Measurements from ENCODE around the gene EPHB1. TPM values are rescaled to one million over a fixed set of nuclear protein-coding genes. Genes with fewer than 3 reads are reported as not detected.

EPHB1 gene
- total RNA-seq, 1 experiment from 2014 or later, result 2.5 TPM

DNA sequence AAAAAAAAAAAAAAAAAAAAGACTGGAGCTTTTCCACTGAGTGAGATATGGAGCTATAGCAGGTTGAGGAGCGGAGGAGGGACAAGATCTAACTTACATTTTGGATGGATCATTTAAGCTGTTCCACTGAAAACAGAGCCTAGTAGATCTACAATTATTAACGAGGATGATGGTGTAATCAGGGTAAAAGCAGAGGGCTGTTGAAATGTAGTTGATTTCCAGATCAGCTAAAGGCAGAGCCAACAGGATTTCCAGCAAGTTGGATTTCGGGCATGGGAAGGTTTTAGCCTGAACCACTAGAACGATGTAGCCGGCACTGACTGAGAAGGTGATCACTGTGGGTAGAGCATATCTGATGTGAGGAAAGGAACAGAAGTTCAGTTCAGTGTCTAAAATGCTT is 360.7 kb downstream of the EPHB1 start:
- H3K36me3 ChIP-seq, result no peaks in the 10 kb centered on the region
- H3K9me3 ChIP-seq (replicated peaks), result no peaks in the 10 kb centered on the region
- no peak for DNase-seq
- no peaks in the 10 kb centered on the region for H3K27me3 ChIP-seq
- H3K4me1 ChIP-seq, result no peaks in the 10 kb centered on the region
- H3K4me3 ChIP-seq, result no peak overlapping the region
- H3K27ac ChIP-seq, result no peak overlapping the region

DNA sequence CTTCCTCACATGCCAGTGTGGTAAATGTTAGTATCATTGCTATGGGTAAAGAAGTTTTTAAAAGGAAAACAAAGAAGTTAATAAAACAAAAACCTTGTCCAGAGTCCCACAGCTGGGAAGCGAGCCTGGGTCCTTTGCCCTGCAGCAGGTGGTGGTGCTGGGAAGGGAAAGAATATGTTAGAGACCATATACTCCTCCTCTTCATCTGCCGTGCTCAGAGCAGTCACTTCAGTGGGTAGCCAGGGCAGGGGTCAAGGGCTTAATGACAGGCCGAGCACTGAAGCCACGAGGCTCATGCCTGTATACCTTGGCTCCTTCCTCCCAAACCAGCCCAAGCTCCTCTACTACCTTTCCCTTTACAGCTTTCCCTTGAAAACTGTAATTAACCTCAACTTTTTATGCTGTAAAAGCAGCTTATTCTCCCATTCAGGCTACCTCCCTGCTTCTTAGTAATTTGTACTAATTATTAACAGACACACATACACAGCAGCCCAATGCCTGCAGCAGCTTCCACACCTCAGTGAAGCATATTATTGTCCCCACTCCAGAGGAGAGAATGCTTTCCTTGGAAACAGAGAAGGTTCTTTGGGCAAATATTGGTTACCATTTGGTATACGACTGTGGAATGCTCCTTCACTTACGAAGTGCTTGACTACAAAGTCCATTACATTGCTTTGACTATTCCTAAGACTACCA is 362.1 kb downstream of the EPHB1 start:
- Histone ChIP-seq H3K27ac (no peak overlapping the region), H3K4me1 (no peaks in the 10 kb centered on the region), H3K9me3 (replicated peaks) (no peaks in the 10 kb centered on the region), H3K4me3 (no peak overlapping the region), H3K27me3 (no peaks in the 10 kb centered on the region), H3K36me3 (no peaks in the 10 kb centered on the region)
- DNase-seq, result no peak

DNA sequence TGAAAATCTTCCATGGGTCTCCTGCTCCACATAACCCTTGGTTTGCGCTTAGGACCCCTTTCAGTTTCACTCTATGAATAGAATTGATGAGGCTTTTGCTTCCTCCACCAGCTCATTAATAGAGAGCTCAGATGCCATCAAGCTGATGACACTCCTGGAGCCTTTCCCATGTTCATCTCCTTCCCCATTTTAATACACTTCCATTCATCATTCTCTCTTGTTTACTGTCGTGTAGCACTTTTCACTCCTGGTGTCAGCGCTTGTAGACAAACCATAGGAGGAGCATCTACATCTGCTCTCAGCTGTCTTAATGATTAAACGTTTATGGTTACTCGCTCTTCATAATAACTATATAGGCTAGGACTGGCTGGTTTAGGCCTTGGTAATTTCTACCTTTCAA is 363.5 kb downstream of the EPHB1 start:
- H3K27me3 ChIP-seq, result no peaks in the 10 kb centered on the region
- DNase-seq, result no peak
- H3K27ac ChIP-seq, result no peak overlapping the region
- H3K4me1 ChIP-seq, result no peaks in the 10 kb centered on the region
- H3K4me3 ChIP-seq, result no peak overlapping the region
- no peaks in the 10 kb centered on the region for H3K36me3 ChIP-seq
- no peaks in the 10 kb centered on the region for H3K9me3 ChIP-seq (replicated peaks)

DNA sequence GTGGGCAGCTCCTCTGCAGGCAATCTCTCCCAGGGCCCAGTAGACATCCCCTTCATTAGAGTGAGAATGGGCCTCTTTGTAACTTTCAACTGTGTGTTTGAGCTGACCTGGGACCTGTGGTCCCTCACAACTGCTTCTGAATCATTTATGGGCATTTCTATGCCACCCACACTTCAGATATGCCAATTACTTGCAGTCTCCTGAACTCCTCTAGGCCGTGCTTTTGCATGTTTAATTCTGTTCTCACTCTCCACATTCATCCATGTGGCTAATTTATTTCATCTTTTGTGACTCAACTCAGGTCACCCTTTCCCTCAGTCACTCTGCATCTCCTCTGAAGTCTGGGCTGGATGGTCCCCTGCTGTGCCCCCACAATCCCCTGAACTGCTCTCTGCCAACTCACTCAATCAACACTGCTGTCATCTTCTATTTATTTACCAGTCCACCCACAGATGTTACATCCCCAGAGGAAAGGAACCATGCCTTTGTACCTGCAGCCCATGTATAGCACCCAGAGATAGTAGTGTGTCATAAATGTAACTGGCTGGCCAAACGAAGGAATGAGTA is 364.7 kb downstream of the EPHB1 start:
- Histone ChIP-seq H3K9me3 (replicated peaks) (no peaks in the 10 kb centered on the region), H3K27me3 (no peaks in the 10 kb centered on the region), H3K4me1 (no peaks in the 10 kb centered on the region), H3K4me3 (no peak overlapping the region), H3K36me3 (no peaks in the 10 kb centered on the region), H3K27ac (no peak overlapping the region)
- DNase-seq, result no peak

DNA sequence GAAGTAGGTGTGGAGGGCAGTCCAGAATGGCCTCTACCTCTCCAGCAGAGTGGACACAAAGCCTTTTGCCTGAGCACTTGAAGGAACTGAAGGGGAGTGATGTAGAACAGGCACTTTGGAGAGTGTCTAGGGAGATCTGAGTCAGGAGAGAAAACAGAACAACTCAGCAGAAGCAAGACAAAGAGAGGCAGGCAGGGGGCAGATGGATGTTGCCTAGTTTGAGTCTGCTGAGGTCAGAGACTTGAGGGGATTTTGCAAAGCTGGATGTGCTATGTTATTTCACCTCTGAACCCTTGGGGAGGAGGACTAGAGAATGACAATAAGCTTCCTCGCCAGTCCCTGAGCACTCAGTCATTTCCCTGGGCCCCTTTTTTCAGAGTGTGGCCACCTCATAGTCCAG is 366.4 kb downstream of the EPHB1 start:
- H3K27me3 ChIP-seq, result no peaks in the 10 kb centered on the region
- no peaks in the 10 kb centered on the region for H3K4me1 ChIP-seq
- H3K4me3 ChIP-seq, result no peak overlapping the region
- no peak overlapping the region for H3K27ac ChIP-seq
- H3K9me3 ChIP-seq (replicated peaks), result no peaks in the 10 kb centered on the region
- no peak for DNase-seq
- H3K36me3 ChIP-seq, result no peaks in the 10 kb centered on the region

DNA sequence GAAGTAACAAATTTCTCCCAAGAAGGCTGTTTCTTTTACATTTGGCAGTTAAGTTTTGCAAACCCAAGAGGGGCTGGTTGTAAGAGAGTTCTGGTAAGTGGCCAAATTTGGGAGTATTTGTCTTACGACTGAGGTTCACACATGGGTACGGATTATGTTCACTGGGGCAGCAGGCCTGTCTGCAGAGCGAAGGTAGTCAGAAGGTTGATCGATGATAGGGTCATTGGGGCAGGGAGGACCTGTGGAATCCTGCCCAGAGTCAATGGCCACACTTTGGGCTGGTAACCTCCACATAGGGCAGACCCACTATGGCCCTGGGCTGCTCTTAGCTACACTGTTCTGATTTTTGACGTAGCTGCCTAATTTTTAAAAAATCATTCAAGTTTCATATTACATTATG is 368.6 kb downstream of the EPHB1 start:
- Histone ChIP-seq H3K27ac (no peak overlapping the region), H3K9me3 (replicated peaks) (no peaks in the 10 kb centered on the region)

DNA sequence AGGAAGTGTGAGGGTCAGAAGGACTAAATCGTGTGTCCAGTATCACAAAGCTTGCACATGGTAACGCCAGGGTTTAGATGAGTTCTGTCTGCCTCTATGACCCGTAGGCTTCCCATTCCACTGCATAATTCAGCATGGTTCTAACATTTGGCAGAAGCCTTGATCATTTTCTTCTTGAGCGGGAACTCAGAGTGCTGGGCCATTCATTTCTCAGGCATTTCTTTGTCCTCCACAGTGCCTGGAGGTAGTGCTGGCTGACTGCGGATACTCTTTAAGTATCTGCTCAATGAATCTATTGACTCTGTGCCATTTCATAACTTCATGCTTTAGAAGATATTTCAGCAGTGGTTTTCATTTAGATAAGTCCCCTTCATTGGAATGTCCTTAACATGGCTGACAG is 370.2 kb downstream of the EPHB1 start:
- Histone ChIP-seq H3K27ac (no peak overlapping the region), H3K9me3 (replicated peaks) (no peaks in the 10 kb centered on the region), H3K4me3 (no peak overlapping the region), H3K36me3 (no peaks in the 10 kb centered on the region), H3K4me1 (no peaks in the 10 kb centered on the region), H3K27me3 (no peaks in the 10 kb centered on the region)
- DNase-seq, result no peak

More for the DNA sequence above, 368.6 kb downstream of the EPHB1 start:
- no peak for DNase-seq
- Histone ChIP-seq H3K4me1 (no peaks in the 10 kb centered on the region), H3K4me3 (no peak overlapping the region), H3K27me3 (no peaks in the 10 kb centered on the region), H3K36me3 (no peaks in the 10 kb centered on the region)

DNA sequence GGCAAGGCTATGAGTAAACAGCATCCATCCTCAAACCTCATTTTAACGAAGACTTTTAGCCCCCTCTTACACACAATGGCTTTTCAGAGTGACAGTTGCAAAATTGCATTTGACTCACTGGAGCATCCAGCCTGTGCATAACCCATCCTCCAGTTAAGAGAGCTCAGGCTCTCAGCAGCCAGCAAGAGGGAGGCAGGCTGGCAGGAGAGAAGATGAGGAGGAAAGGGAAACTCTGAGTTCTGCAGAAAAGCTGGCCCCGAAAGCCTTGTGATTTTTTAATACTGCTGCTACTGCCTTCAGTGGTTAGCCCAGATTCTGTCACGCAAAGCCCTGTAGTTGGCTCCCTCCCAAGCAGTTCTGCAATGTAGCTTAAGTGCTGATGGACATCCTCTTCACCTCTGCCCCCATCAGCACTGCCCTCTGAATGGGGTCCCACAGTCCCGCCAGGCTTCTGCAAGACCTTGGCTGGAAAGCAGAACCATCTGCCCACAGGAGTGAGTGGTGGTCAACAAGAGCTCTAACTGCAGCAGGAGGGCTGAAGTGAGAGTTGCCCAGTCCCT is 371.3 kb downstream of the EPHB1 start:
- Histone ChIP-seq H3K4me1 (no peaks in the 10 kb centered on the region), H3K27ac (no peak overlapping the region), H3K36me3 (no peaks in the 10 kb centered on the region), H3K4me3 (no peak overlapping the region), H3K9me3 (replicated peaks) (no peaks in the 10 kb centered on the region), H3K27me3 (no peaks in the 10 kb centered on the region)
- no peak for DNase-seq

DNA sequence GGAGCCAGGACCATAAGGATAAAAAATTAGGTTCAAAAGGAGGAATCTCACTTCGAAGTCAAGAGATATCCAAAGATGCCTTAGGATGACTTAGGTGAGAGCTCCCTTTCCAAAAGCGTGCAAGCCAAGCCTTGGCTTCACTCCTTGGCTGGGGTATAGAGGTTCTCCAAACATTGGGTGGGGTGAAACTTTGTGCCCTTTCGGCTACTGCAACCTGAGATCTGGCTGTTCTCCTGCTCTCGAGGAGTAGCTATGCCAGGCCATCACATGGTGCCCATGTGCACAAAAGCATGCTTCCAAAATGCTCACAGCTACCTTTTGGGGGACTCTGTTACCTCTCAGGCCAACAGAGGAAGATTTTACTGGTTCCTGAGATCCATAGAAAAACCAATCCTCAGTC is 373.8 kb downstream of the EPHB1 start:
- H3K9me3 ChIP-seq (replicated peaks), result no peaks in the 10 kb centered on the region
- H3K4me3 ChIP-seq, result no peak overlapping the region
- H3K27ac ChIP-seq, result no peak overlapping the region
- no peaks in the 10 kb centered on the region for H3K27me3 ChIP-seq
- no peaks in the 10 kb centered on the region for H3K36me3 ChIP-seq
- H3K4me1 ChIP-seq, result no peaks in the 10 kb centered on the region
- no peak for DNase-seq

DNA sequence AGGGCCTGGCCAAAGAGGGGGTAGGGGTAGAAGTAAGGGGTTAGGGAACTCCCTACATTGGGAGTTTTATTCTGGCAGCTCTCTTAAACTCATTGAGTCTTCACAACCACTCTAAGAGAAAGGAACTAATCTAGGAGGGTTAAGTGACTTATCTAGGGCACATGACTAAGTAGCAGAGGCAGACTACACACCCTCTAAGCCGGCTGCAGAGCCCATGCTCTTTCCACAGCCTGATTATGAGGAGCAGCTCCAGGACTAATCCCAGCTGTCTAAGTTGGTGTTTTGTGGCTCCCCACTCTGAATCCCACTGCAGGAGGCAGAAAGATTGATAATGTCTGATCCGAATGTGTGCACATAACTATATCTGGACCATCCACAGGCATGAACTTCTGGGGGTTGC is 374.6 kb downstream of the EPHB1 start:
- Histone ChIP-seq H3K27me3 (no peaks in the 10 kb centered on the region), H3K4me3 (no peak overlapping the region), H3K36me3 (no peaks in the 10 kb centered on the region), H3K4me1 (no peaks in the 10 kb centered on the region), H3K9me3 (replicated peaks) (no peaks in the 10 kb centered on the region), H3K27ac (no peak overlapping the region)
- no peak for DNase-seq

DNA sequence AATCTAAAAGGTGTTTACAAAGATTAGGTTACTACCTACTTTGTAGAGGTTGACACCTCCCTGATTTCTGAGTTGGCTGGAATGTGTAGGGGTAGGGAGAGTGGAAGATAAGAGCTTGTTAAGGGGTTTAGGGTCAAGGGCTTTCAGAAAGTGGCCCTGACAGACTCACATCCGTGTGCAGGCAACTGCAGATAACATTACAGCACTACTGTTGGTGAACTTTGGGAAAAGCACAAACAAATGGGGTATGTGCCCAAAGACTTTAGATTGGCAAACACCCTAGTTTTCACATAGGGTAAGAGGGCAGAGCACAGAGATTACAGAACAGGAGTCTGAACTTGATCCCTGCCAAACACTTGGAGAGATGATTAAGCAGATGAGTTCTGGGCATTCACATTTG is 375.7 kb downstream of the EPHB1 start:
- no peaks in the 10 kb centered on the region for H3K9me3 ChIP-seq (replicated peaks)
- H3K4me1 ChIP-seq, result no peaks in the 10 kb centered on the region
- no peak overlapping the region for H3K4me3 ChIP-seq
- H3K27me3 ChIP-seq, result no peaks in the 10 kb centered on the region
- H3K36me3 ChIP-seq, result no peaks in the 10 kb centered on the region
- no peak overlapping the region for H3K27ac ChIP-seq
- no peak for DNase-seq

DNA sequence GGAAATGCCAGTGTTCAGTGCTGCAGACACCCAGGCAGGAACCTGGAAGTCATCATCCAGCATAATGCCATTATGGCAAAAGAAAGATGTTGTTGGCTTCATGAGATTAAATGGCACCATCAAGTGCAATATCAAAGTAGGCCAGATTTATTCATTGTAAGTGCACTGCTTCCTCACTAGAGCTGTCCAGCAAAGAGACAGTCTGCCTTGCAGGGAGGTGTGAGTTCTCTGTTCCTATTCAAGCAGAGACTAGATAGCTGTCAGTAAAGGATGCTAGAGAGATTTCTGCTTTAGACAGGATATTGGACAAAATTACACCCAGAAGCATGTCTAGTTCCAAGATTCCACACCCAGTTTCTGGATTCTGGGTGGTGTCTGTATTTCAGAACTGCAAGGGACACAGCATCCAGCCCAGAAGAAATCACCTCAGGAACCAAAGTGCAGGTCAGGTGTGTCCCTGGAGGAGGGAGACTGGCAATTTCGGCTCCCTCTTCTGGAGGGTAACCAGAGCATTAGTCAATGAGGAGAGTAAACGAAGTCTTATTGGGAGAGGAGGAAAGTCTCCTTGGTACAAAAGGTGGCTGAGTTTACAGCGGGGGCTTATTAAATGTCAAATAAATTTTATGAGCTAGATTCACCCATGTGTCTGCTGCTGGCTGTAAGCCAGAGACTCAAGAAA is 377.3 kb downstream of the EPHB1 start:
- Histone ChIP-seq H3K27ac (no peak overlapping the region), H3K36me3 (no peaks in the 10 kb centered on the region), H3K27me3 (no peaks in the 10 kb centered on the region), H3K4me1 (no peaks in the 10 kb centered on the region), H3K9me3 (replicated peaks) (no peaks in the 10 kb centered on the region), H3K4me3 (no peak overlapping the region)
- DNase-seq, result no peak

DNA sequence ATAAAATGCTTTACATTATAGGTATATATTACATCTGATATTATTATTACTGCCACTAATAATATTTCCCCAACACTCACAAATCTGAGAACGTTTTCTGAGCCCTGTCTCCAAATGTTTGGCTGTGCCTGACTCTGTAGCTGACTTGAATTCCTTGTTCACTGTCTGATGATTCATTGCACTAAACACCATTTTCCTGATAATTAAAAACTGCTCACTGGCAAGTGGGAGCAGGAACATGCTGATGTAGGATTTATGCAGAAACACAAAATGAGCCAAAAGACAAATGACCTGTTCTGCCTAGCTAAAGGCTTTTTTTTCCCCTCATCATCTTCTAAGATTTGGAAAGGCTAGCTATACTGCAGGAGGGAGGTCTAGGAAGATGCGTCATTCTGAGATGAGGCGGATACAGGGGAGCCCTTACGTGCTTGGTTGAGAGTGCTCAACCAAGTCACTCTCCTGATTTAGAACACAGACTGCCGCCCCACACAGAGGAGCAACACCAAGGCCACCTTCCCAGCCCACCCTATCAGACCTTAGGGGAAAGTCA is 380.7 kb downstream of the EPHB1 start:
- no peak for DNase-seq
- Histone ChIP-seq H3K4me3 (no peak overlapping the region), H3K36me3 (no peaks in the 10 kb centered on the region), H3K27me3 (no peaks in the 10 kb centered on the region), H3K4me1 (no peaks in the 10 kb centered on the region), H3K27ac (no peak overlapping the region), H3K9me3 (replicated peaks) (no peaks in the 10 kb centered on the region)

DNA sequence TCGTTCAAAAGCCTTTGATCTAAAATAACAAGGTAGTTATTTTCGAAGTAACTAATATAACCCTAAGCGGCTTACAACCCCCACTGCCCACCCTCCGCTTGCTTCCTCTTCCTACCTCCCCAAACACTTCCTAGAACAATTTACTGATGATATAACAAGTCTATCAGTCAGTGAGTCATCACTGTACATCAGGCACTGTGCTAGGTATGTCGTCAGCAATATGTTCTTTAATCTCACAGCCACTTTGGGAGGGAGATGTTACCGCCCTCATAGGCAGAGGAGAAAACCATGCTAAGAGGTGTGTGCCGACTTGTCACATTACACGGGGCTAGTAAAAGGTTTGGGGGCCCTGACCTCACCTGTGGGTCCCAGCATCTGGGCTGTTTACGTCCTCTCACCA is 381.8 kb downstream of the EPHB1 start:
- no peak for DNase-seq

DNA sequence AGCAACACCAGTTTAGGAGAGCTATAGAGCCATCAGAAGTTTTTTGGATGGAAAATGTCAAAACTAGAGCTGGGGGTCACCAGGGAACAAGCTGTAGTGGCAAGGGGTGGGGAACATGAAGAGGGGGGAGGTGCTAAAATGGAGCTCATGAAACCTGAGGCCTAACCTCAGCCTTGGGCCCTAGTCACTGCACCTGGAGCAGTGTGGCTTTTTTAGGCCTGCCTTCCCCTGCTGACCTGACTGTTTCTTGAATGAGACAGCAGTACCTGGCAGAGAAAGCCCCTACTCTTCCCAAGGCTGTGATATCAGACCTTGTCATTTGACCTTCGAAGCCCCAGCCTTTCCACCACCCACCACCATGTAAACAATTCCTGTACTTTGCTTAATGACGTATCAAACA is 383.5 kb downstream of the EPHB1 start:
- Histone ChIP-seq H3K4me1 (no peaks in the 10 kb centered on the region), H3K36me3 (no peaks in the 10 kb centered on the region)

More for the DNA sequence above, 381.8 kb downstream of the EPHB1 start:
- Histone ChIP-seq H3K27me3 (no peaks in the 10 kb centered on the region), H3K4me1 (no peaks in the 10 kb centered on the region), H3K36me3 (no peaks in the 10 kb centered on the region), H3K9me3 (replicated peaks) (no peaks in the 10 kb centered on the region), H3K27ac (no peak overlapping the region), H3K4me3 (no peak overlapping the region)

More for the DNA sequence above, 383.5 kb downstream of the EPHB1 start:
- no peak for DNase-seq
- no peaks in the 10 kb centered on the region for H3K27me3 ChIP-seq
- no peak overlapping the region for H3K4me3 ChIP-seq
- H3K27ac ChIP-seq, result no peak overlapping the region
- H3K9me3 ChIP-seq (replicated peaks), result no peaks in the 10 kb centered on the region

Data from SJCRH30 (cell line).